ENCODE measurements around the gene KLF11.

KLF11 gene

GRCh38 chr2:10054424-10054823, 11.1 kb downstream of the KLF11 start:
- no peak for DNase-seq (ENCODE audit: low spot score)
- no peak for TF ChIP-seq CTCF (IDR thresholded peaks at IDR 0.05; ENCODE audit: borderline replicate concordance, control extremely low read depth, extremely low read depth, insufficient read depth, missing control alignments)
- in situ Hi-C loops (cut with MboI; ENCODE audit: low sequenced_read_pairs, unreplicated experiment), result loop anchor here (10.0 kb wide), 1 partner anchor 240 kb away; no protein-coding TSS in a partner anchor

- no peak for TF ChIP-seq CTCF (IDR thresholded peaks at IDR 0.05; ENCODE audit: borderline replicate concordance, control extremely low read depth, extremely low read depth, insufficient read depth, missing control alignments)
- in situ Hi-C loops (cut with MboI; ENCODE audit: low sequenced_read_pairs, unreplicated experiment), result loop anchor here (10.0 kb wide), 1 partner anchor 240 kb away; no protein-coding TSS in a partner anchor
- no peak for DNase-seq (ENCODE audit: low spot score)
Measured at GRCh38 chr2:10054976-10055375, 11.6 kb downstream of the KLF11 start.

DNA sequence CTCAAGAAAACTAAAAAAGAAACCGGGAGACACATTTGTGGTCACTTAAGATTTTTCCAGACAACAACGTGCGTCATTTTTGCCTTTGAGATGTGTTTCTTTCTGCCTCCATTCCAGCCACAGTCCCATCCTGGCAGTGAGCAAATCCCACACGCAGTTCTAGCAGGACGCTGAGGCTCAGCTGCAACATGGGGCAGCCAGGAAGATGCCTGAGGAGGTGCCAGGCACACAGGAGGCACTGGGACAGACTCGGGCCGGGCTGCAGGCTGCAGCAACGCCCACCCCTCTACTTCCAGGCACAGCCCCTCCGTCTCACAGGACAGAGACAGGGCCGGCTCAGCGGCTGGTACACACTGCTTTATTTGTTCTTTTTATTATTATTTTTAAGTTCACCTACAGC, 13.1 kb downstream of the KLF11 start:
- DNase-seq (ENCODE audit: low spot score), result no peak
- in situ Hi-C loops (cut with MboI; ENCODE audit: low sequenced_read_pairs, unreplicated experiment), result loop anchor here (10.0 kb wide), 1 partner anchor 242 kb away; no protein-coding TSS in a partner anchor
- no peak for TF ChIP-seq CTCF (IDR thresholded peaks at IDR 0.05; ENCODE audit: borderline replicate concordance, control extremely low read depth, extremely low read depth, insufficient read depth, missing control alignments)

- peak; percentile 68 for DNase-seq (ENCODE audit: low spot score)
- no peak for TF ChIP-seq CTCF (IDR thresholded peaks at IDR 0.05; ENCODE audit: borderline replicate concordance, control extremely low read depth, extremely low read depth, insufficient read depth, missing control alignments)
- in situ Hi-C loops (cut with MboI; ENCODE audit: low sequenced_read_pairs, unreplicated experiment), result loop anchor here (10.0 kb wide), 1 partner anchor 243 kb away; no protein-coding TSS in a partner anchor
Measured at GRCh38 chr2:10057231-10058107, 14.1 kb downstream of the KLF11 start.

GRCh38 chr2:10058251-10059015, 15.1 kb downstream of the KLF11 start:
- TF ChIP-seq CTCF (IDR thresholded peaks at IDR 0.05; ENCODE audit: borderline replicate concordance, control extremely low read depth, extremely low read depth, insufficient read depth, missing control alignments), result no peak
- DNase-seq (ENCODE audit: low spot score), result no peak
- in situ Hi-C loops (cut with MboI; ENCODE audit: low sequenced_read_pairs, unreplicated experiment), result loop anchor here (10.0 kb wide), 1 partner anchor 244 kb away; no protein-coding TSS in a partner anchor

GRCh38 chr2:10059016-10059351, 15.6 kb downstream of the KLF11 start:
- no peak for TF ChIP-seq CTCF (IDR thresholded peaks at IDR 0.05; ENCODE audit: borderline replicate concordance, control extremely low read depth, extremely low read depth, insufficient read depth, missing control alignments)
- in situ Hi-C loops (cut with MboI; ENCODE audit: low sequenced_read_pairs, unreplicated experiment), result loop anchor here (10.0 kb wide), 1 partner anchor 244 kb away; no protein-coding TSS in a partner anchor
- DNase-seq (ENCODE audit: low spot score), result no peak

Measured in GM13976 (cell line).